IPS DF 4.7 (cell line): ENCODE data around the gene GRAMD2A.

Experiments used
- DNase-seq: peaks from one replicate; pipeline ENCODE4 v3.0.0-alpha.2; 2013; ENCODE audit warnings: low spot score; ENCODE audit errors: extremely low read depth

The GRAMD2A gene

GRCh38 chr15:72168131-72168807 lies 29.3 kb downstream of the GRAMD2A start:
- no peak for DNase-seq

GRCh38 chr15:72167445-72167844 lies 30.1 kb downstream of the GRAMD2A start:
- DNase-seq: no peak

DNA sequence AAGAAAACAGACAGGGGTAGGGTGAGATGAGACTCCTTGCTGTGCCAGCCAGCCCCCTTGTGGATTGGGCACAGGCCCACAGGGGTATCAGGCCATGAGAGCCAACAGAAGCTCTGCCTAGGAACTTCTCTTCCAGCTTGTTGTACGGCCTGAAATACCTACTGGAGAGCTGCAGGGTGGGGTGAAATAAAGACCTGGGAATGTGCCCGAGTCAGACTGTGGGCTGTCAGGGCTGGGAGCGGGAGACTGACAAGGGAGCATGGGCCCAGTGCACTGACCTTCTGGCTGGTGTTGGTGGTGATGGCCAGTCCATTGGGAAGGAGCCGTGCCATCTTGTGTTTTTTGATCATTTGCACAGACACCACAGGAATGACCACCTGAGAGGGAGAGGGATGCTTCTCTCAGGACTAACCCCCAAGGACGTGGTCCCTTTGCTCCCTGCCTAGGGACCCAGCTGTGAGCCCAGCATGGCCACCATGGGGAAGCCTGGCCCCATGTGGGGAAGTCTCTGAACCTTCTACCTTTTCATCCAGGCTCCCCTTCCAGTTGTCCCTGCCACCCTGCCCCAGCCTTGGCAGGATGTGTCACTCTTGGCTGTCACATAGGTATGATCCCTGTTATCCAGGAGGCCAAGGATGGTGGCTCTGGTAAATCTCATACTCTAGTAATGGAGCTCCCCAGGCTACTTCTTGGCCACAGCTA lies 30.7 kb downstream of the GRAMD2A start:
- no peak for DNase-seq

GRCh38 chr15:72163719-72164118 lies 33.9 kb downstream of the GRAMD2A start:
- no peak for DNase-seq

DNA sequence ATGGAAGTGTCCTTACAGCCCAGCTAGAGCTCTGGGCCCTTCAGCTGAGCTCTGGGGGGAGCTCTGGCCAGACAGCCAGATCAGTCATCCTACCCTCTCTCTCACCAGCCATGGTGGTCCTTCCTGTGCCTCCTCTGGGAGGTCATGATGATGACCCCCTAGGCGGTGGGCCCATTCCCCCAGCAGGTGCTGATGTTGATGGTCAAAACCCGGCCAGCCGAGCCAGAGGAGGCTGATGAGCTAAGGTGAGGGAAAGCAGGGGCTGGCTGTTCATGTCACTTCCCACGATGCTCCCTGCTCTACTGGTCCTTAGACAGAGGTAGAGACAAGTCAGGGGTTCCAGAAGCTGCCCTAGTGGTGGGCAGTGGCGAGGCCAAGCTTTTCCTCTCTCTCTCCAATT lies 35.0 kb downstream of the GRAMD2A start:
- no peak for DNase-seq

DNA sequence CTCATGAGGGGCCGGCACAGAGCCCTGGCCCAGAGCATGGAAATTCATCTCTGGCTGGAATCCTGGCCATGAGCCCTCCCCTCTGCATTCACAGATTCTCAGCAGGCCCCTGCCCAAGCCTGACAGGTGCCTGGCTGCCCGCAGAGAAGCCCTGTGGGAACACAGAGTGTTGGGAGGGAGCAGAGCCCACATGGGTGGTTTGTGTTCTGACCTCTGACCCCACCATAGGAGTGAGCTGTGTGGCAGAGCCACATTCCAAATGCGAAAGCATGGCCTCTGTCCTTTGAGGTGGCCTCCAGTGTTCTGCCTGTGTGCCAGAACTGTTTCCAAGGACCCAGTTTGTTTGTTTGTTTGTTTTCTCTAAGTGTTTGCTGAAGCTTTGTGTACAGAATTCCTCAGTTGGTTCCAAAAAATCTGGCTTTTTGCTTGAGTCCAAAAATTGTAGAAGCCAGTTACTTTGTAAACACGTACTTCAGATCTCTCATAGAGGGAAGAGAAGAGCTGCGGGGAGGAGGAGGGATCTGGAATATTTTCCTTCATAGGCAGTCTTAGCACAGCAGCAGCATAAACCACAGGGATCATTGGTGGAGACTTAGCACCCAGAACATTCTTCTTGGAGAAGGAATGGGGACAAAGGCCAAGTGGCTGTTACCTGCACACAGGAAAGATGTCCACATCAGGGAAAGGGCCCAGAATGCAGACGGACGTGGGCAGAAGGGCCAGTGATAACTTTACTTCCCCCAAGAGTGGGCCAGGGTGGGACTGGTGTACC lies 36.0 kb downstream of the GRAMD2A start:
- DNase-seq: no peak

DNA sequence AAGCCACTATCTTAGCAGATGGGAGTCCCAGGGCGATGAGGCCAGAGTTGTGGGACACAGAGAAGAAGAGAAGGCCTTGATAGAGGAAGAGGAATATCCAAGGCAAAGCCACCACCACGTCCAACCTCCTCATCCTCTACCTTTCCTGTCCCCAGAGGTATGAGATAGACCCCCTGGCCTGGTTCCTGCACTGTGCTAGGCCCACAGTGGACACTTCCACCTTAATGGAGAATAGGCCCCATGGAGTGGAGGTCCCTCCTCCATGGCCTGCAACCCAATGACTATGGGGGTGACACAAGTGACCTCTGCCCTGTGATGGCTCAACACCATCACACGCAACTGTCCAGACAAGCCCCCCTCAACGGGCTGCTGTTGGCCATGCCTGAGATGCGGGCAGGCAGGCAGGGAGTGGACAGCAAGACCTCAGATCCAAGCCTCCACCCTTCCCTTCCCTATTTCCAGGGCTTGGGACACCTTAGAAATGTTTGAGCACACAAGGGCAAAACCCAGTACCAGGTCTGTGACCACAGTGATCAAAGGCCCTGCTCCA lies 36.8 kb downstream of the GRAMD2A start:
- DNase-seq: no peak

GRCh38 chr15:72156928-72157327 lies 40.7 kb downstream of the GRAMD2A start:
- DNase-seq: no peak

GRCh38 chr15:72155635-72156616 lies 41.7 kb downstream of the GRAMD2A start:
- peak; percentile 71 for DNase-seq

- DNase-seq: no peak
These were observed 42.5 kb downstream of the GRAMD2A start for GRCh38 chr15:72155003-72155621.

- DNase-seq: no peak
These were observed 43.3 kb downstream of the GRAMD2A start for GRCh38 chr15:72154316-72154715.

DNA sequence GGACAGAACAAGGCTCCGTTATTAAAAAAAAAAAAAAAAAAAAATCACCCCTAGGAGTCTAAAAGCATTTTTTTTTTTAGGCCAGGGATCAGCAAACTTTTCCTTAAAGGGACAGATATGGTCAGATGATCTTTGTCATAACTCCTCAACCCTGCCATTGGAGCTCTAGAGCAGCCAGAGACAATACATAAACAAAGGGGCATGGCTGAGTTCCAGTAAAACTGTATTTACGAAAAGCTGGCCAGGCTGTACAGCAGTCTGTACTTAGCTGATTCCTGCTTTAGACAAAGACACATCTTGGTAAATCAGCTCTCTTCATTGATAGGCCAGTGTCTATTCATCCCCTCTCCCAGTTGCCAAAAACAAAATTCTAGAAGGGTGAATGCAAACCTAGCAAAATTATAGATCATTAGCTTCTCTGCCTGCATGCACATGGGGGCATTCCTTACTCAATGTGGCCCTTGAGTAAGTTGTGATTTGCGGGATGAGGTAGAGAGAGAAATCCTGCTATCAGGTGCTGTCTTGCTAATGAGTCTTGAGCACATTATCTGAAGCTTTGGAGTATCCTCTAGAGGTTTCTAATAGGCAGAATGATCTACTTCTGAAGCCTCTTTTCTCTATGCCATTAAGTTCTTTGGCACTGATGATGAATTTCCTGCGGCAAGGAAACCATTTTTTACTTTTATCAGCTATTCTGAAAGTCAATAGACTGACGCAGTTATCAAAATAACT lies 44.2 kb downstream of the GRAMD2A start:
- DNase-seq: no peak

DNA sequence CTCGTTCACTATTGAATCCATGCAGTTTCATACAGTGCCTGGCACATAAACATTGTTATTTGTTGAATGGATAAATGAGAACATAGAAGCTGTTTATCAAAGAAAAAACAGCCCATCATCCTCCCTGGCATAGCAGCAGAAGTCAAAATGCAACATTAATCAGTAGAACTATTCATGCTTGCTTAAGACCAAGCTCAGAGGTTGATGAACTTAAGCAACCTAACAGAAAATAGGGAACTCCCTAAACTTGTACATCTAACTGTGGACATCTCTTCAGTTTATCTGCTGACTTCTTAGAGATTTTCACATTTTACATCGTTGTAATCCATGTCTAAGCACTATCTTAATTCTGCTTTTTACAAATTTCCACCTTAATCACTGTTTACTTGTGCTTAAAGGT lies 50.2 kb downstream of the GRAMD2A start:
- no peak for DNase-seq

- no peak for DNase-seq
These were observed 50.7 kb downstream of the GRAMD2A start for GRCh38 chr15:72146934-72147333.

DNA sequence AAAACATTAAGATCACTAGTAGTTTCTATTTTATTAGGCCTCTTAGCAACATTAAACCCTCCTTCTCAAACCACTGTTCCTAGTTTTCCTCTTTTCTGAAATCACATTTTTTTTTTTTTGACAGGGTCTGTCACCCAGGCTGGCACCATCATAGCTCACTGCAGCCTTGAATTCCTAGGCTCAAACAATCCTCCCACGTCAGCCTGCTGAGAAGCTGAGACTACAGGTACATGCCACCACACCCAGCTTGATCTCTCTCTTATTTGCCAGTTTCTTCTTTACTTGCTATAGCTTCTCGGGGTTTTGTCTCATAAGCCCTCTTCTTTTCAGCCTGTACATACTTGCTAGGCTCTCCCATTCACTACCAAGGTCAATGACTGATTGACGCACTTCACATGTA lies 51.4 kb downstream of the GRAMD2A start:
- no peak for DNase-seq

DNA sequence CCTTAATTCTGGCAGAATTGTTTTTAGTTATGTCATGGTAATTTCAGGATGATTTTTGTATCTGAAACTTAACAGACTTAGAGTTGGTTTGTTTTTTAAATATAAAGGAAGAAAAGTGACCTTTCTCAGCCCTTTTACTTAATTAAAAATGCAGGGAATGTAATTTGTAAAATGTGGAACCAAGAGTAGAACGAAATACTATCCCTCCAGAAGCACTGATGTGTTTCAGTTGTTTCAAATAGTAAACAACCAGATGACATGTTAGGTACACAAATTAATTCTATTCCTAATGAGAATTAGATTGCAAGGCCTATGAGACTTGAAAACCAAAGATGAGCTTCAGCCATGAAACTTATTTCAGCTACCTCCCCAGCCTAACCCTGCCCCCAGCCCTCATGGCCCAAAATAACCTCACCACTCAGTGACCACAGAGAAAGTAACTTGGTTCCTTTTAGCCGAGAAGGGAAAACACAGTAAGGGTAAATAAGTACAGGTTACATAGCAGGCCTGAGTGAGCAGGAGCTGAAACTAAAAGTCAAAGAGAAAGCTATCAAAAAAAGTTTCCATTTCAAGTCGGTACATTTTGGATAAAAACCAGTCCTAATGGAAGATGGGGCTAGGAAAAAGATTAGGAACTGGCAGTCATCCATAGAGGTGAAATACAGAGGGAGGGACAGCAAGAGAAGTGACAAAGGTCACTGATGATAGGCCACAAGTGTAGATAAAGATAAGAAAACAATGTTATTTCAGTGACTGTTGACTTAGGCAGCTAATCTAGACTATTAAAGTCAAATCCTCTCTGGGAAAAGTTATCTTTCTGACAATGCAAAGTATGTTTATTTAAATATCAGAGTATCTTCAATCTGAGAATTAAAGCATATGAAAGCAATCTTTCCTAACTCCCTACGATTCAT lies 56.2 kb downstream of the GRAMD2A start:
- no peak for DNase-seq

DNA sequence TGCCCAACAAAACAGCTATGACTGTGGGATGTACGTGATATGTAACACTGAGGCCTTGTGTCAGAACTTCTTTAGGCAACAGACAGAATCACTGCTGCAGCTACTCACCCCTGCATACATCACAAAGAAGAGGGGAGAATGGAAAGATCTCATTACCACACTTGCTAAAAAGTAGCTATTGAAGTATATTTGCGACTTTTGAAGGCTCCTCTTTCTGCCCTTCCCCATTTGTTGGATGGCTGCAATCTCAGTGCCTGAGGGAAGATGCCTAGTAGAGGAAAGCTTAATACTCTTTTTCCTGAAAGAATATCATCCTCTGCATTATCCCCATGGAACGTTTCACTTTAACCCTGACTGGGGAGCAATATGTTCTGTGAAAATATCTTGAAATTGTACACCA lies 57.5 kb downstream of the GRAMD2A start:
- DNase-seq: no peak

DNA sequence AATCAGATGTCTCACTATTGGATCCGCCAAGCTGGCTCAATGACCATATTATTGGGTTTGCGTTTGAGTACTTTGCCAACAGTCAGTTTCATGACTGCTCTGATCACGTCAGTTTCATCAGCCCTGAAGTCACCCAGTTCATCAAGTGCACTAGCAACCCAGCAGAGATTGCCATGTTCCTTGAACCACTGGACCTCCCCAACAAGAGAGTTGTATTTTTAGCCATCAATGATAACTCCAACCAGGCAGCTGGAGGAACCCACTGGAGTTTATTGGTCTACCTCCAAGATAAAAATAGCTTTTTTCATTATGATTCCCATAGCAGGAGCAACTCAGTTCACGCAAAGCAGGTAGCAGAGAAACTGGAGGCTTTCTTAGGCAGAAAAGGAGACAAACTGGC lies 57.9 kb downstream of the GRAMD2A start:
- no peak for DNase-seq
